Measurements from ENCODE around the gene PKP2.

Gene PKP2

DNA sequence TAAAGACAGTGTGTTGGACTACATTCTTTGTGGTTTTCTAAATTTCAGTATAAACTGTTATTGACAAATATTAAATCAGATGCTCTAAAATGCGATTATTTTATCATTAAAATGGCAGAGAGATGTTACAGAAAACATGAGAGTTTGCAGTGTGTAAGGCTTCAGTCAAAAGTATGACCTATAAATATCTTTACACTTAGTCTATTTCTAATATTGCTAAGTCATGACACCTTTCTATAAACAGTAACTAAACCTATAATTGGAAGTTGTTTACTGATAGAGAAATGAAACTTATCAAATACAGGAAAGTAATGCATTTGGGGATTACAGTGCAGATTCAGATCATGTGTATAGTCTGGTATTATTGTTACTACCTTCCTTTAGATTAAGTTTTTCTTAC lies 72.0 kb downstream of the PKP2 start:
- TF ChIP-seq, protein P1, sequence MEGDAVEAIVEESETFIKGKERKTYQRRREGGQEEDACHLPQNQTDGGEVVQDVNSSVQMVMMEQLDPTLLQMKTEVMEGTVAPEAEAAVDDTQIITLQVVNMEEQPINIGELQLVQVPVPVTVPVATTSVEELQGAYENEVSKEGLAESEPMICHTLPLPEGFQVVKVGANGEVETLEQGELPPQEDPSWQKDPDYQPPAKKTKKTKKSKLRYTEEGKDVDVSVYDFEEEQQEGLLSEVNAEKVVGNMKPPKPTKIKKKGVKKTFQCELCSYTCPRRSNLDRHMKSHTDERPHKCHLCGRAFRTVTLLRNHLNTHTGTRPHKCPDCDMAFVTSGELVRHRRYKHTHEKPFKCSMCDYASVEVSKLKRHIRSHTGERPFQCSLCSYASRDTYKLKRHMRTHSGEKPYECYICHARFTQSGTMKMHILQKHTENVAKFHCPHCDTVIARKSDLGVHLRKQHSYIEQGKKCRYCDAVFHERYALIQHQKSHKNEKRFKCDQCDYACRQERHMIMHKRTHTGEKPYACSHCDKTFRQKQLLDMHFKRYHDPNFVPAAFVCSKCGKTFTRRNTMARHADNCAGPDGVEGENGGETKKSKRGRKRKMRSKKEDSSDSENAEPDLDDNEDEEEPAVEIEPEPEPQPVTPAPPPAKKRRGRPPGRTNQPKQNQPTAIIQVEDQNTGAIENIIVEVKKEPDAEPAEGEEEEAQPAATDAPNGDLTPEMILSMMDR (IDR thresholded peaks at IDR 0.05; ENCODE audit: low read depth, low read length, missing control alignments) = no peak
- in situ Hi-C loops (cut with HindIII; ENCODE audit: low sequenced_read_pairs) = no loop called here
- DNase-seq (ENCODE audit: low read depth) = no peak
- no peak overlapping the region for H3K4me3 ChIP-seq (ENCODE audit: low read depth, low read length)

DNA sequence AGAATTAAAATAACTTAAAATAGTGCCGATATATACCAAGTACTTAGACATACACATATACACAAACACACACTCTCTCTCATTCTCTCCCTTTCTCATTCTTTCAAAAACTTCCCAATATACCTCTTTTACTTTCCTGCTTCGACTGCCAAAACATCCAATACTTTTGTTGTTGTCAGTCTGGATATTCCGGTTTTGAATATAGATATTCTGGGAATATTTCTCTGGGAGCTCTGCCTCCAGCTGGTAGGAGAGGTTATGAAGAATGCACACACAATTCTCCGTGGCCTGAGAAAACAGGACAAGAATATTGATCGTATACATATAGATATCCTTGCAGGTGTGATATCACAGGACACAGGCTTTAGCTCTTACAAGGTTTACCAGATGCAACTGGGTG lies 74.2 kb downstream of the PKP2 start:
- in situ Hi-C loops (cut with HindIII; ENCODE audit: low sequenced_read_pairs) = no loop called here
- TF ChIP-seq, protein P1 (IDR thresholded peaks at IDR 0.05; ENCODE audit: low read depth, low read length, missing control alignments) = no peak
- H3K4me3 ChIP-seq (ENCODE audit: low read depth, low read length) = no peak overlapping the region
- no peak for DNase-seq (ENCODE audit: low read depth)

DNA sequence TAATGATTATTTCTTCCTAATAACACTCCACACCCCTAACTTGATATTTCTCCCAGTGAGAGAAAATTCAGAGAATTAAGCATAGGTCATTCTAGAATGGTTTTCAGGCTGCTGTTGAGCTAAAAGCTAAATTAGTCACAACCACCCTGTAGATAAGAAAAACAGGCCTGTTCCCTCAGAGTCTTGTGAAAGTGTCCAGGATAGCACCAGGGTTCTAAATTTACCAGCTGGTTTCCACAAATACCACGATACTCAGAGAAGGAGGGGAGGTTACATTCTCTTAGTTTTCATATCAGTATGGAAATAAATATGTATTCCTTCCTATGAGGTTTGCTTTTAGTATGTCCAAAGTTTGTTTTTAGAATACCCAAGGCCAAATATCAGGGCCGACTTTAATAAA lies 74.9 kb downstream of the PKP2 start:
- H3K4me3 ChIP-seq (ENCODE audit: low read depth, low read length) = no peak overlapping the region
- in situ Hi-C loops (cut with HindIII; ENCODE audit: low sequenced_read_pairs) = no loop called here
- no peak for DNase-seq (ENCODE audit: low read depth)
- TF ChIP-seq, protein P1 (IDR thresholded peaks at IDR 0.05; ENCODE audit: low read depth, low read length, missing control alignments) = no peak

DNA sequence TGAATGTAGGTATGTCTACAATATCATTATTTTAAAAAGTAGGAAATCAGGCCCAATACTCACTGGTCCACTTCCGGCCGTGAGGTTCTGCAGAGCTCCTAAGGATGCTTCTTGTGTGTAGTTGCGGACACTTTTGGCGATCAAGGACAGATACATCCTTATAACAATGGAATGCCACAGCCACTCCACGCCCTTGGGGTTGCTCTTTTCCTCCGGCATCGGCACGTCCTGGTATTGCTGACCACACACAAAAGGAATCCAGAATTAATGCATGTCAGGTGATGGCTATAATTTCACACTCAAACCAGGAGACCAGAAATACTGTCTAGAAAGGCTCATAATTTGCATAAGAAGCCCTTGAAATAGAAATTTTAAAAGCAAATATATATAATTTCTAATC lies 75.3 kb downstream of the PKP2 start:
- in situ Hi-C loops (cut with HindIII; ENCODE audit: low sequenced_read_pairs) = no loop called here
- TF ChIP-seq, protein P1 (IDR thresholded peaks at IDR 0.05; ENCODE audit: low read depth, low read length, missing control alignments) = no peak
- DNase-seq (ENCODE audit: low read depth) = no peak
- H3K4me3 ChIP-seq (ENCODE audit: low read depth, low read length) = no peak overlapping the region

DNA sequence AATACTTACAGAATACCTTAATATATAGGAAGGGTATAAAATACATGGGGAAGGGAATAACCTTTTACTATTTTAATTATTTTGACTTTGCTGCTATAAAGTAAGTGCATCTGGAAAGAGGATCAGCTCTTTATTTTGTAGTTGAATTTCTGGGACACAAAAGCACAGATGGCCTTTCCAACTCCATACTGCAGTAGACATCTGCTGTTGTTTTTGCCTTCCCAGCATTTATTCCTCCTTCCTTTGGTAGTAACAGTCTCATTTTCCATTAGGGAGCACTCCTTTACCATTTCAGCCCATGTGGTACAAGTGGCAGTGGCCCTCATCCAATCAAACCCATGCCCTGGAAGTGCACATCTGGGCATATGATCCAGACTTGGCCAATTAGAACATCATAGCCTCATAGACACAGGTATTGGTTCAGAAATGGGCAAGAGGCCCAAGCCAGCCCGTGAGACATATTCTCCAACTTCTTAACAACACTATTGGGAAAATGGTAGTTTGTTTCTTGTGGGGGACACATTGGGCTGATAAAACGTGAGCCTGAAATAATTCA lies 76.1 kb downstream of the PKP2 start:
- in situ Hi-C loops (cut with HindIII; ENCODE audit: low sequenced_read_pairs) = no loop called here
- DNase-seq (ENCODE audit: low read depth) = no peak
- no peak overlapping the region for H3K4me3 ChIP-seq (ENCODE audit: low read depth, low read length)
- TF ChIP-seq, protein P1 (IDR thresholded peaks at IDR 0.05; ENCODE audit: low read depth, low read length, missing control alignments) = no peak

DNA sequence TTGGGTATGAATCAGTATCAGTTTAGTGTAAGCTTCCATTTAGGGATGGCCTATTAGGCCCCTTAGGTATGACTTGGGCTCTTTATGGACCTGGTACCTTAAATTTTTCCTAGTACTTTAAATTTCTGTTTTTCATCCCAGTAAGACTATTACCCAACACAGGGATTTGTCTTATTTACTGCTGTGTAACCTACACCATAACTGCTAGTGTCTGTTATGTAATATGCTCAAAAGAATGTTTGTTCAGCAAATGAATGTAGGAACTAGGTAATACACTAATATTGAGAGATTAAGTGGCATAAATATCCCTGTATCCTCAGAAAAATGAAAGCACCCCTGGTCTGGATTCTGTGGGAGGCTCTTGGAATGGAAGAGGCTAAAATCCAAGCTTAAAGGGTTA lies 77.2 kb downstream of the PKP2 start:
- no peak overlapping the region for H3K4me3 ChIP-seq (ENCODE audit: low read depth, low read length)
- in situ Hi-C loops (cut with HindIII; ENCODE audit: low sequenced_read_pairs) = no loop called here
- TF ChIP-seq, protein P1 (IDR thresholded peaks at IDR 0.05; ENCODE audit: low read depth, low read length, missing control alignments) = no peak
- DNase-seq (ENCODE audit: low read depth) = no peak

All from astrocyte of the cerebellum (primary cell).